Prostate gland (tissue), 2 donors: ENCODE data around the gene CA9.

Source experiments
- CTCF ChIP-seq, 4 experiments: fragments of 200-600 bp in 2 of 4; fragments of 450-650 bp in 2 of 4; sonication (generic) in 2 of 4; IDR thresholded peaks; 1 replicate in 3 of 4; 2 replicates in 1 of 4; pipeline ENCODE4 v1.5.1; 2016 to 2019; ENCODE audit warnings: antibody characterized with exemption in 4 of 4, mild to moderate bottlenecking in 2 of 4, moderate library complexity in 2 of 4
- POLR2A ChIP-seq: fragments of 450-650 bp; IDR thresholded peaks from one replicate; pipeline ENCODE4 v1.6.1; 2016; ENCODE audit warnings: antibody characterized with exemption, mild to moderate bottlenecking
- POLR2AphosphoS5 ChIP-seq: sonication (generic); formaldehyde crosslinking; IDR thresholded peaks from one replicate; pipeline ENCODE4 v1.6.1; 2017; ENCODE audit warnings: antibody characterized with exemption

GRCh38 chr9:35681341-35682002 lies 7.7 kb downstream of the CA9 start:
- no peak for TF ChIP-seq POLR2A
- no peak for TF ChIP-seq CTCF (IDR thresholded peaks at IDR 0.05)
- no peak for TF ChIP-seq POLR2AphosphoS5
